D721Med (cell line): ENCODE data around the gene RHOB.

Experiments
- DNase-seq: peaks from one replicate; pipeline ENCODE4 v3.0.0; 2011; ENCODE audit warnings: low spot score; ENCODE audit not compliant: insufficient read length
- FAIRE-seq: peaks from 2 replicates; lab custom pipeline; 2011; peaks lifted over from hg19 to GRCh38; lab: Jason Lieb, UNC
- CTCF ChIP-seq: IDR thresholded peaks from 2 replicates; pipeline ENCODE4 v1.5.1; 2012; ENCODE audit warnings: mild to moderate bottlenecking, control low read depth; ENCODE audit not compliant: insufficient read depth; ENCODE audit errors: missing control alignments

RHOB gene

GRCh38 chr2:20485612-20486388 is 38.9 kb downstream of the RHOB start:
- FAIRE-seq: no peak
- no peak for DNase-seq
- no peak for TF ChIP-seq CTCF

- DNase-seq (no peak), FAIRE-seq (no peak)
- no peak for TF ChIP-seq CTCF
Observed at GRCh38 chr2:20486571-20486970, 39.7 kb downstream of the RHOB start.

- no peak for FAIRE-seq
Observed at GRCh38 chr2:20487030-20487391, 40.1 kb downstream of the RHOB start.

GRCh38 chr2:20487392-20488174 is 40.7 kb downstream of the RHOB start:
- FAIRE-seq (no peak), DNase-seq (no peak)
- TF ChIP-seq CTCF: no peak

More at GRCh38 chr2:20487030-20487391, 40.1 kb downstream of the RHOB start:
- TF ChIP-seq CTCF: no peak
- no peak for DNase-seq

GRCh38 chr2:20488201-20488641 is 41.3 kb downstream of the RHOB start:
- no peak for FAIRE-seq
- DNase-seq: no peak
- TF ChIP-seq CTCF: no peak

- TF ChIP-seq CTCF: no peak
- no peak for FAIRE-seq
- DNase-seq: no peak
Observed at GRCh38 chr2:20488782-20489181, 41.9 kb downstream of the RHOB start.
